GM18951 (cell line): ENCODE results near the gene SEPTIN10.

Experiments used
- POLR2A ChIP-seq: IDR thresholded peaks from 4 replicates; pipeline ENCODE4 v1.6.1; 2011; ENCODE audit warnings: mild to moderate bottlenecking; ENCODE audit not compliant: insufficient read length, insufficient read depth; ENCODE audit errors: extremely low read depth
- in situ Hi-C: fragments of 300-500 bp; cut with MboI; formaldehyde crosslinking; loops from one replicate; pipeline ENCODE4 v1.12.0; 2022; ENCODE audit warnings: low sequenced_read_pairs, mixed read lengths, inconsistent platforms; ENCODE audit not compliant: unreplicated experiment

SEPTIN10 gene

GRCh38 chr2:109494351-109494750 lies 119.4 kb downstream of the SEPTIN10 start:
- in situ Hi-C loops = no loop called here
- TF ChIP-seq POLR2A = no peak

- TF ChIP-seq POLR2A = no peak
- in situ Hi-C loops = no loop called here
Measured at GRCh38 chr2:109493176-109493935, 120.4 kb downstream of the SEPTIN10 start.
